Astrocyte (in vitro differentiated cells and primary cell): ENCODE results near the gene CELSR2.

Source experiments
- EZH2 ChIP-seq: IDR thresholded peaks from 2 replicates; pipeline ENCODE4 v1.6.1; 2012; ENCODE audit warnings: mild to moderate bottlenecking, low read length, inconsistent platforms; ENCODE audit not compliant: insufficient read depth
- TF ChIP-seq, protein P1 (sequence below): IDR thresholded peaks from 2 replicates; pipeline ENCODE4 v1.5.1; 2011; ENCODE audit warnings: low read depth, mild to moderate bottlenecking, inconsistent platforms, low read length, moderate library complexity; ENCODE audit not compliant: insufficient read depth

DNA sequence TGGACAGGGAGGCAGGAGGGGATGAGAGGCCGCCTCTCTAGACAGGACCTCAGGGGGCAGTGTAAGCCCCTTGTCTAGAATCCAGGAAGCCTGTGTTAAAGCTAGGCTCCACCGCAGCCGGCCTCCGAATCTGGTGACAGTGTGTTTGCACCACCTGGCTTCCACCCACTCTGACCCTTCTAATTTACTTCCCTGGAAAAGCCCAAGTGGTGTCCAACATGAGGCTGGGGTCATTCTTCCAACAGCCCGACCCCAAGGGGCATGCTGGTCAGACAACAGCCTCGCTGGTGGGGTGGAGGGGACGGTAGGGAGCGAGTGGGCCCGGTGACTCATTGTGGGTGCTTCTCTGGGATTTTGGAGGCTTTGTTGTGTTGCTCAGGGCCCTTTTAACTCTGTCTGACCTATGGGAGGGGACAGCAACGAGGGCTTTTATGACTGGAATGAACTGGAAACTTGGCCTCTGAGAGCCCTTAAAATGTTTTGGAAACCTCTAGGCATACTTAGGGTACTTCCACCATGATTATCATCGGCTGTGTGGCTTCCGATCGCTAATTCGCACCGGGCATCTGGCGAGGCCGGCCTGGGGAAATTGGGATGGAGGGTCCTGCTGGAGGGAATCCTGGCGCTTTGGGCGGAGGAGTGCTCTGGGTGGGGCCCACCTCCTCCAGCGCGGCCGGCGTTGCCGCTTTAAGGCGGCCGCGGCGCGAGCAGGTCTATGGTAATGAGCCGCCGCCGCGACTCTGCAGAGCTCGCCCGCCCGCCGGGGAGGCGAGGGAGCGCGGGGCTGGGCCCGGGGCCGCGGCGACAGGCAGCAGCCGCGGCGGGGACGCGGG lies at the start of gene CELSR2:
- TF ChIP-seq, protein P1, sequence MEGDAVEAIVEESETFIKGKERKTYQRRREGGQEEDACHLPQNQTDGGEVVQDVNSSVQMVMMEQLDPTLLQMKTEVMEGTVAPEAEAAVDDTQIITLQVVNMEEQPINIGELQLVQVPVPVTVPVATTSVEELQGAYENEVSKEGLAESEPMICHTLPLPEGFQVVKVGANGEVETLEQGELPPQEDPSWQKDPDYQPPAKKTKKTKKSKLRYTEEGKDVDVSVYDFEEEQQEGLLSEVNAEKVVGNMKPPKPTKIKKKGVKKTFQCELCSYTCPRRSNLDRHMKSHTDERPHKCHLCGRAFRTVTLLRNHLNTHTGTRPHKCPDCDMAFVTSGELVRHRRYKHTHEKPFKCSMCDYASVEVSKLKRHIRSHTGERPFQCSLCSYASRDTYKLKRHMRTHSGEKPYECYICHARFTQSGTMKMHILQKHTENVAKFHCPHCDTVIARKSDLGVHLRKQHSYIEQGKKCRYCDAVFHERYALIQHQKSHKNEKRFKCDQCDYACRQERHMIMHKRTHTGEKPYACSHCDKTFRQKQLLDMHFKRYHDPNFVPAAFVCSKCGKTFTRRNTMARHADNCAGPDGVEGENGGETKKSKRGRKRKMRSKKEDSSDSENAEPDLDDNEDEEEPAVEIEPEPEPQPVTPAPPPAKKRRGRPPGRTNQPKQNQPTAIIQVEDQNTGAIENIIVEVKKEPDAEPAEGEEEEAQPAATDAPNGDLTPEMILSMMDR: no peak
- no peak for TF ChIP-seq EZH2
